GM12878 (cell line): ENCODE measurements around the gene BICD1. TPM values are rescaled to one million over a fixed set of nuclear protein-coding genes. Genes with fewer than 3 reads are reported as not detected.

Experiments used
- ATAC-seq: fragments of 200-7000 bp; cut with Tn5 transposase; 3 replicates; pipeline ENCODE4 v1.9.1; 2020; ENCODE audit warnings: mild to moderate bottlenecking, moderate library complexity
- BruUV-seq: library from RNA; stranded (reverse); fragments of 400-500 nt; replicated peaks from 2 replicates; lab custom pipeline; 2021; lab: Mats Ljungman, UMichigan
- CTCF ChIA-PET: fragments of 300-600 bp; sonication (Branson Sonifier 250); formaldehyde crosslinking; extraction: SDS; loops from one replicate; lab custom pipeline; 2021; ENCODE audit warnings: inconsistent platforms; lab: Yijun Ruan, JAX
- POLR2A ChIA-PET: fragments of 350-600 bp; formaldehyde crosslinking; extraction: SDS; loops from one replicate; lab custom pipeline; 2021; ENCODE audit warnings: inconsistent platforms; lab: Charles Lee
- RAD21 ChIA-PET: fragments of 300-600 bp; sonication (Branson Sonifier 250); formaldehyde crosslinking; loops from one replicate; lab custom pipeline; 2023; ENCODE audit warnings: antibody characterized with exemption; ENCODE audit not compliant: unreplicated experiment; lab: Charles Lee
- SMC1A ChIA-PET: fragments of 300-600 bp; sonication (Branson Sonifier 250); formaldehyde crosslinking; loops from one replicate; lab custom pipeline; 2023; ENCODE audit not compliant: unreplicated experiment, uncharacterized antibody; lab: Charles Lee
- DNase-seq: peaks from one replicate; pipeline ENCODE4 v3.0.0-alpha.2; 2011; ENCODE audit warnings: low read depth, low spot score
- FAIRE-seq: peaks from 3 replicates; lab custom pipeline; 2011; peaks lifted over from hg19 to GRCh38; lab: Jason Lieb, UNC
- H2AFZ ChIP-seq: 2 replicates; pipeline ENCODE4 v1.6.0; 2011; ENCODE audit warnings: low read depth, low read length, control low read depth; ENCODE audit not compliant: control insufficient read depth
- H3K27ac ChIP-seq: 2 replicates; pipeline ENCODE4 v1.5.1; 2011; ENCODE audit warnings: control low read depth; ENCODE audit not compliant: control insufficient read depth, insufficient read depth
- H3K27me3 ChIP-seq, 2 experiments: replicated peaks in 1 of 2; 2 replicates each; pipeline versions ENCODE4 v1.6.0 to v1.6.1; 2011; ENCODE audit warnings: low read length in 1 of 2; ENCODE audit not compliant: control insufficient read depth in 2 of 2, insufficient read depth in 2 of 2
- H3K36me3 ChIP-seq, 2 experiments: 2 replicates each; pipeline ENCODE4 v1.5.1; 2011; ENCODE audit warnings: low read length in 1 of 2; ENCODE audit not compliant: control insufficient read depth in 2 of 2, insufficient read depth in 2 of 2
- H3K4me1 ChIP-seq: 2 replicates; pipeline ENCODE4 v1.6.1; 2011; ENCODE audit warnings: mild to moderate bottlenecking, low read length, moderate library complexity, mixed read lengths; ENCODE audit not compliant: control insufficient read depth, insufficient read depth
- H3K4me2 ChIP-seq: 2 replicates; pipeline ENCODE4 v1.6.0; 2011; ENCODE audit warnings: control low read depth; ENCODE audit not compliant: control insufficient read depth, insufficient read depth
- H3K4me3 ChIP-seq: fragments of 200-600 bp; sonication (generic); 2 replicates; pipeline ENCODE4 v1.5.1; 2016
- H3K79me2 ChIP-seq: 2 replicates; pipeline ENCODE4 v1.6.0; 2011; ENCODE audit warnings: low read length; ENCODE audit not compliant: control insufficient read depth, insufficient read depth
- H3K9ac ChIP-seq: 2 replicates; pipeline ENCODE4 v1.8.0; 2011; ENCODE audit warnings: low read length, control low read depth, mixed read lengths; ENCODE audit not compliant: control insufficient read depth, insufficient read depth
- H3K9me3 ChIP-seq: replicated peaks from 3 replicates; pipeline ENCODE4 v1.5.1; 2011; ENCODE audit warnings: mild to moderate bottlenecking, low read length; ENCODE audit not compliant: control insufficient read depth, insufficient read depth
- H4K20me1 ChIP-seq: 2 replicates; pipeline ENCODE4 v1.6.0; 2011; ENCODE audit not compliant: control insufficient read depth, insufficient read depth
- ASH2L ChIP-seq: fragments of 300-600, 200-600 bp; sonication (generic); IDR thresholded peaks from 2 replicates; pipeline ENCODE4 v1.6.1; 2017; ENCODE audit warnings: low read depth, mild to moderate bottlenecking, borderline replicate concordance
- BCL11A ChIP-seq: IDR thresholded peaks from 2 replicates; pipeline ENCODE4 v1.6.1; 2011; ENCODE audit warnings: low read depth, low read length
- BCL3 ChIP-seq: IDR thresholded peaks from 2 replicates; pipeline ENCODE4 v1.6.1; 2011; ENCODE audit warnings: borderline replicate concordance, low read depth, mild to moderate bottlenecking, moderate library complexity, low read length; ENCODE audit not compliant: insufficient read depth, poor library complexity, severe bottlenecking
- CBX3 ChIP-seq: fragments of 200-600 bp; sonication (generic); IDR thresholded peaks from 2 replicates; pipeline ENCODE4 v1.6.1; 2016; ENCODE audit warnings: low read depth, borderline replicate concordance
- CREB1 ChIP-seq: IDR thresholded peaks from 2 replicates; pipeline ENCODE4 v1.6.1; 2012; ENCODE audit warnings: low read depth, mild to moderate bottlenecking, inconsistent platforms
- CTCF ChIP-seq, 3 experiments: IDR thresholded peaks in 2 of 3; conservative IDR thresholded peaks in 1 of 3; 2 replicates each; pipeline ENCODE4 v1.5.1; 2011; ENCODE audit warnings: low read depth in 3 of 3, low read length in 3 of 3, mild to moderate bottlenecking in 3 of 3, control low read depth in 2 of 3, moderate library complexity in 2 of 3, inconsistent platforms in 1 of 3, mixed read lengths in 1 of 3; ENCODE audit not compliant: control insufficient read depth in 2 of 3, insufficient read depth in 1 of 3; ENCODE audit errors: extremely low read depth in 1 of 3
- E2F4 ChIP-seq: IDR thresholded peaks from 2 replicates; pipeline ENCODE4 v1.6.1; 2012; ENCODE audit warnings: low read depth, low read length, improper control_type of control experiment
- HDAC6 ChIP-seq: fragments of 200-600 bp; sonication (generic); IDR thresholded peaks from one replicate; pipeline ENCODE4 v1.8.0; 2017; ENCODE audit warnings: antibody characterized with exemption; ENCODE audit not compliant: unreplicated experiment
- IKZF2 ChIP-seq, 2 experiments: fragments of 450-650 bp; IDR thresholded peaks; 2 replicates each; pipeline ENCODE4 v1.6.1; 2017; ENCODE audit warnings: mild to moderate bottlenecking in 2 of 2, moderate library complexity in 2 of 2
- NBN ChIP-seq: fragments of 450-650 bp; IDR thresholded peaks from 2 replicates; pipeline ENCODE4 v1.6.1; 2016
- NFYB ChIP-seq: IDR thresholded peaks from 2 replicates; pipeline ENCODE4 v1.6.1; 2011; ENCODE audit warnings: low read depth, mild to moderate bottlenecking, low read length, improper control_type of control experiment, moderate library complexity; ENCODE audit not compliant: insufficient read depth
- NR2C1 ChIP-seq: fragments of 450-650 bp; IDR thresholded peaks from 2 replicates; pipeline ENCODE4 v1.6.1; 2017; ENCODE audit warnings: antibody characterized with exemption, mild to moderate bottlenecking, moderate library complexity
- NRF1 ChIP-seq: conservative IDR thresholded peaks from 2 replicates; pipeline ENCODE4 v1.6.1; 2011; ENCODE audit warnings: mild to moderate bottlenecking, low read depth, low read length, improper control_type of control experiment
- PKNOX1 ChIP-seq: fragments of 450-650 bp; IDR thresholded peaks from 2 replicates; pipeline ENCODE4 v1.6.1; 2016; ENCODE audit warnings: mild to moderate bottlenecking
- TARDBP ChIP-seq: IDR thresholded peaks from 2 replicates; pipeline ENCODE4 v1.6.1; 2016; ENCODE audit warnings: borderline replicate concordance
- ZBTB33 ChIP-seq: fragments of 450-650 bp; IDR thresholded peaks from 2 replicates; pipeline ENCODE4 v1.6.1; 2017; ENCODE audit warnings: mild to moderate bottlenecking
- ZNF207 ChIP-seq: fragments of 450-650 bp; IDR thresholded peaks from 2 replicates; pipeline ENCODE4 v1.6.1; 2014; ENCODE audit warnings: antibody characterized with exemption, mild to moderate bottlenecking, borderline replicate concordance
- WGBS: methylation state at CpG from one replicate; pipeline ENCODE4 v1.1.6; 2016; ENCODE audit warnings: low lambda C conversion rate; ENCODE audit not compliant: insufficient replicate concordance, insufficient coverage; ENCODE audit errors: missing lambda C conversion rate; 5-methylcytosine and 5-hydroxymethylcytosine counted together
- in situ Hi-C: fragments of 300-500 bp; cut with MboI; formaldehyde crosslinking; loops from 9 replicates; pipeline ENCODE4 v1.14.3; 2018; ENCODE audit warnings: mixed read lengths
- intact Hi-C: fragments of 100-400 bp; cut with micrococcal nuclease; formaldehyde crosslinking; loops from one replicate; pipeline ENCODE4 v1.14.2; 2022; ENCODE audit not compliant: unreplicated experiment
- polyA plus RNA-seq, 11 experiments: library from polyadenylated mRNA; depleted of rRNA in 4 of 11; unstranded in 6 of 11; stranded (reverse) in 5 of 11; fragments of >200 nt; fragmentation: Nextera tagmentation in 4 of 11; fragmentation: Illumina TruSeq in 1 of 11; extraction: Ambion mirVana in 4 of 11; extraction: Trizol in 1 of 11; gene quantifications; 1 replicate in 1 of 11; 2 replicates in 10 of 11; pipeline versions ENCODE4 v1.2.1 to v1.2.3, GENCODE V29; 2011 to 2016; ENCODE audit warnings: inconsistent platforms in 2 of 11, missing spikeins in 2 of 11, low read depth in 1 of 11
- total RNA-seq, 4 experiments: library from RNA; depleted of rRNA in 3 of 4; stranded (reverse); fragments of >200 nt in 3 of 4; fragmentation: Illumina TruSeq in 1 of 4; extraction: Trizol in 1 of 4; gene quantifications; 2 replicates each; pipeline versions ENCODE4 v1.2.1 to v1.2.3, GENCODE V29; 2013 to 2021

The BICD1 gene
- total and polyA plus RNA-seq, 10 of the 15 experiments (the other 5 are each of a cell fraction or from before 2014, with no cell fraction given) = 4.7 to 32.5 (median 14.4) TPM

GRCh38 chr12:32400866-32401265 lies 294.2 kb downstream of the BICD1 start (continued):
- TF ChIP-seq BCL11A = no peak
- TF ChIP-seq CREB1 = no peak
- no peak for TF ChIP-seq NBN
- TF ChIP-seq CBX3 = no peak
- no peak for TF ChIP-seq E2F4

GRCh38 chr12:32402170-32402569 lies 295.5 kb downstream of the BICD1 start:
- Histone ChIP-seq H3K9me3 (no peaks in the 10 kb centered on the region), H3K79me2 (no peaks in the 10 kb centered on the region), H2AFZ (no peak overlapping the region), H3K4me3 (no peak overlapping the region), H3K4me2 (no peak overlapping the region), H3K4me1 (no peaks in the 10 kb centered on the region), H4K20me1 (no peaks in the 10 kb centered on the region), H3K27me3 (peaks cover 2 to 7% of the 10 kb centered on the region in 2 experiments; a peak in 3 of 4 replicates), H3K9ac (no peak overlapping the region), H3K27ac (no peak overlapping the region), H3K36me3 (no peaks in the 10 kb centered on the region)
- no peak for FAIRE-seq
- RAD21 ChIA-PET = interaction anchor here (0.7 kb wide), 1 partner anchor 1524 kb away, joined by 4 read pairs; no protein-coding TSS in a partner anchor
- BruUV-seq = no TSS peak
- WGBS = 81% methylated on average over 10 of the region's 10 CpGs
- no peak for ATAC-seq
- POLR2A ChIA-PET = no interaction called here
- SMC1A ChIA-PET = no interaction called here
- in situ Hi-C loops (no loop called here), intact Hi-C loops (no loop called here)
- DNase-seq = no peak
- CTCF ChIA-PET = no interaction called here
- TF ChIP-seq BCL3 (no peak), NFYB (no peak), ZBTB33 (no peak), TARDBP (no peak), IKZF2 (IDR thresholded peaks at IDR 0.05) (no peak), ZNF207 (no peak), HDAC6 (no peak), ASH2L (no peak), PKNOX1 (no peak), NRF1 (no peak), NR2C1 (no peak), CTCF (IDR thresholded peaks at IDR 0.05 in 2 of 3, conservative IDR thresholded peaks at IDR 0.05 in 1 of 3; ENCODE audit: control insufficient read depth in 2 of 3, extremely low read depth in 1 of 3, insufficient read depth in 1 of 3, low read depth in 3 of 3, low read length in 3 of 3) (no peak)
